GM12878 (cell line): Measurements from ENCODE around the gene RNF183.
"Not testable (repeated sequence)": the region's sequence is repeated elsewhere in the genome, so short reads cannot be mapped to it uniquely, and the experiment has no call there.

Experiments
- EZH2 ChIP-seq: IDR thresholded peaks from 2 replicates; pipeline ENCODE4 v1.6.1; 2012; ENCODE audit warnings: low read depth, mild to moderate bottlenecking, control low read depth, inconsistent platforms, low read length, borderline replicate concordance; ENCODE audit not compliant: control insufficient read depth
- GABPA ChIP-seq: IDR thresholded peaks from 2 replicates; pipeline ENCODE4 v1.6.1; 2014; ENCODE audit warnings: antibody characterized with exemption, low read depth, mild to moderate bottlenecking, inconsistent platforms
- MXI1 ChIP-seq: fragments of 150-350 bp; IDR thresholded peaks from 2 replicates; pipeline ENCODE4 v1.6.1; 2011; ENCODE audit warnings: low read depth, mild to moderate bottlenecking, inconsistent platforms, low read length, improper control_type of control experiment
- RAD21 ChIP-seq: IDR thresholded peaks from 2 replicates; pipeline ENCODE4 v1.6.1; 2011; ENCODE audit warnings: mild to moderate bottlenecking, low read depth, low read length, moderate library complexity; ENCODE audit not compliant: insufficient read depth
- SPI1 ChIP-seq: IDR thresholded peaks from 2 replicates; pipeline ENCODE4 v1.6.1; 2011; ENCODE audit warnings: low read depth, mild to moderate bottlenecking, low read length, moderate library complexity, borderline replicate concordance; ENCODE audit not compliant: insufficient read depth
- STAT1 ChIP-seq: fragments of 450-650 bp; conservative IDR thresholded peaks from 2 replicates; pipeline ENCODE4 v1.6.1; 2014; ENCODE audit warnings: antibody characterized with exemption, mild to moderate bottlenecking
- TF ChIP-seq, protein P1 (sequence below): IDR thresholded peaks from 2 replicates; pipeline ENCODE4 v1.6.1; 2011; ENCODE audit warnings: low read depth, low read length, improper control_type of control experiment, borderline replicate concordance
- TF ChIP-seq, protein P2 (sequence below), 3 experiments: IDR thresholded peaks in 2 of 3; conservative IDR thresholded peaks in 1 of 3; 2 replicates each; pipeline ENCODE4 v1.5.1; 2011; ENCODE audit warnings: low read depth in 3 of 3, low read length in 3 of 3, mild to moderate bottlenecking in 3 of 3, control low read depth in 2 of 3, moderate library complexity in 2 of 3, inconsistent platforms in 1 of 3, mixed read lengths in 1 of 3; ENCODE audit not compliant: control insufficient read depth in 2 of 3, insufficient read depth in 1 of 3; ENCODE audit errors: extremely low read depth in 1 of 3

DNA sequence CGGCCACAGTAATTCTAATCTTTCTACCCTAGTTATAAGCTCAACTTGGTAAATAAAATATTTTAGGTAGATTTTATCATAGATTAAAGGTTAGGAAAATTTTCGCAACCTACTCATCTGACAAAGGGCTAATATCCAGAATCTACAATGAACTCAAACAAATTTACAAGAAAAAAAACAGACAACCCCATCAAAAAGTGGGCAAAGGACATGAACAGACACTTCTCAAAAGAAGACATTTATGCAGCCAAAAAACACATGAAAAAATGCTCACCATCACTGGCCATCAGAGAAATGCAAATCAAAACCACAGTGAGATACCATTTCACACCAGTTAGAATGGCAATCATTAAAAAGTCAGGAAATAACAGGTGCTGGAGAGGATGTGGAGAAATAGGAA, 53.5 kb downstream of the RNF183 start:
- not testable (repeated sequence) for TF ChIP-seq SPI1, GABPA, MXI1, EZH2, RAD21, STAT1
- TF ChIP-seq, protein P1, sequence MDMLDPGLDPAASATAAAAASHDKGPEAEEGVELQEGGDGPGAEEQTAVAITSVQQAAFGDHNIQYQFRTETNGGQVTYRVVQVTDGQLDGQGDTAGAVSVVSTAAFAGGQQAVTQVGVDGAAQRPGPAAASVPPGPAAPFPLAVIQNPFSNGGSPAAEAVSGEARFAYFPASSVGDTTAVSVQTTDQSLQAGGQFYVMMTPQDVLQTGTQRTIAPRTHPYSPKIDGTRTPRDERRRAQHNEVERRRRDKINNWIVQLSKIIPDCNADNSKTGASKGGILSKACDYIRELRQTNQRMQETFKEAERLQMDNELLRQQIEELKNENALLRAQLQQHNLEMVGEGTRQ = not testable (repeated sequence)
- TF ChIP-seq, protein P2, sequence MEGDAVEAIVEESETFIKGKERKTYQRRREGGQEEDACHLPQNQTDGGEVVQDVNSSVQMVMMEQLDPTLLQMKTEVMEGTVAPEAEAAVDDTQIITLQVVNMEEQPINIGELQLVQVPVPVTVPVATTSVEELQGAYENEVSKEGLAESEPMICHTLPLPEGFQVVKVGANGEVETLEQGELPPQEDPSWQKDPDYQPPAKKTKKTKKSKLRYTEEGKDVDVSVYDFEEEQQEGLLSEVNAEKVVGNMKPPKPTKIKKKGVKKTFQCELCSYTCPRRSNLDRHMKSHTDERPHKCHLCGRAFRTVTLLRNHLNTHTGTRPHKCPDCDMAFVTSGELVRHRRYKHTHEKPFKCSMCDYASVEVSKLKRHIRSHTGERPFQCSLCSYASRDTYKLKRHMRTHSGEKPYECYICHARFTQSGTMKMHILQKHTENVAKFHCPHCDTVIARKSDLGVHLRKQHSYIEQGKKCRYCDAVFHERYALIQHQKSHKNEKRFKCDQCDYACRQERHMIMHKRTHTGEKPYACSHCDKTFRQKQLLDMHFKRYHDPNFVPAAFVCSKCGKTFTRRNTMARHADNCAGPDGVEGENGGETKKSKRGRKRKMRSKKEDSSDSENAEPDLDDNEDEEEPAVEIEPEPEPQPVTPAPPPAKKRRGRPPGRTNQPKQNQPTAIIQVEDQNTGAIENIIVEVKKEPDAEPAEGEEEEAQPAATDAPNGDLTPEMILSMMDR (IDR thresholded peaks at IDR 0.05 in 2 of 3, conservative IDR thresholded peaks at IDR 0.05 in 1 of 3; ENCODE audit: control insufficient read depth in 2 of 3, extremely low read depth in 1 of 3, insufficient read depth in 1 of 3, low read depth in 3 of 3, low read length in 3 of 3) = not testable (repeated sequence)
